MM.1S (cell line): Measurements from ENCODE around the gene GFAP.

Experiments
- DNase-seq: peaks from one replicate; pipeline ENCODE4 v3.0.0-alpha.2; 2015
- H2AFZ ChIP-seq: fragments of 300-600 bp; sonication (generic); 2 replicates; pipeline ENCODE4 v1.6.0; 2016; ENCODE audit warnings: antibody characterized with exemption, low read length
- H3F3A ChIP-seq: fragments of 300-600 bp; sonication (generic); 2 replicates; pipeline ENCODE4 v1.6.1; 2016; ENCODE audit warnings: mild to moderate bottlenecking, antibody characterized with exemption, low read length, moderate library complexity, mixed read lengths; ENCODE audit not compliant: insufficient read depth
- H3K27ac ChIP-seq: fragments of 300-600 bp; sonication (generic); 2 replicates; pipeline ENCODE4 v1.5.1; 2016; ENCODE audit warnings: mild to moderate bottlenecking, low read length
- H3K27me3 ChIP-seq: fragments of 300-600 bp; sonication (generic); replicated peaks from 2 replicates; pipeline ENCODE4 v1.6.0; 2016; ENCODE audit warnings: low read length; ENCODE audit not compliant: insufficient read depth
- H3K36me3 ChIP-seq: fragments of 300-600 bp; sonication (generic); replicated peaks from 2 replicates; pipeline ENCODE4 v1.6.1; 2016; ENCODE audit warnings: mild to moderate bottlenecking, low read length, mixed read lengths; ENCODE audit not compliant: insufficient read depth
- H3K4me1 ChIP-seq: fragments of 300-600 bp; sonication (generic); 2 replicates; pipeline ENCODE4 v1.6.1; 2016; ENCODE audit warnings: low read length, mixed read lengths
- H3K4me2 ChIP-seq: fragments of 300-600 bp; sonication (generic); 2 replicates; pipeline ENCODE4 v1.6.0; 2016; ENCODE audit warnings: low read depth, low read length
- H3K4me3 ChIP-seq: fragments of 300-600 bp; sonication (generic); 2 replicates; pipeline ENCODE4 v1.5.1; 2016; ENCODE audit warnings: low read length, mixed read lengths
- H3K79me2 ChIP-seq: fragments of 300-600 bp; sonication (generic); 2 replicates; pipeline ENCODE4 v1.6.1; 2016; ENCODE audit warnings: mixed run types, low read length, mixed read lengths
- H3K9ac ChIP-seq: fragments of 300-600 bp; sonication (generic); 2 replicates; pipeline ENCODE4 v1.6.1; 2016; ENCODE audit warnings: low read length, mixed read lengths
- H3K9me2 ChIP-seq: fragments of 300-600 bp; sonication (generic); replicated peaks from 2 replicates; pipeline ENCODE4 v1.6.1; 2016; ENCODE audit warnings: mild to moderate bottlenecking, low read length, mixed read lengths; ENCODE audit not compliant: insufficient read depth
- H3K9me3 ChIP-seq: fragments of 300-600 bp; sonication (generic); replicated peaks from 2 replicates; pipeline ENCODE4 v1.6.1; 2016; ENCODE audit warnings: mild to moderate bottlenecking, low read length, mixed read lengths; ENCODE audit not compliant: insufficient read depth
- H4K20me1 ChIP-seq: fragments of 300-600 bp; sonication (generic); 2 replicates; pipeline ENCODE4 v1.6.1; 2016; ENCODE audit warnings: mild to moderate bottlenecking, low read length, moderate library complexity, mixed read lengths; ENCODE audit not compliant: insufficient read depth
- CTCF ChIP-seq: fragments of 300-600 bp; sonication (generic); IDR thresholded peaks from 2 replicates; pipeline ENCODE4 v1.5.1; 2016; ENCODE audit warnings: antibody characterized with exemption, low read length, mixed read lengths
- EZH2 ChIP-seq: fragments of 300-600 bp; sonication (generic); optimal IDR thresholded peaks from 2 replicates; pipeline ENCODE3; 2017; ENCODE audit warnings: low read depth, mild to moderate bottlenecking, antibody characterized with exemption, low read length, mixed read lengths
- EZH2phosphoT487 ChIP-seq: fragments of 300-600 bp; sonication (generic); IDR thresholded peaks from 2 replicates; pipeline ENCODE4 v1.6.1; 2018; ENCODE audit warnings: antibody characterized with exemption, low read length

GFAP gene

GRCh38 chr17:44942456-44942855, 27.2 kb upstream of the GFAP start:
- no peaks in the 10 kb centered on the region for H3K9me3 ChIP-seq
- H3K36me3 ChIP-seq = peaks cover 2% of the 10 kb centered on the region; the same call in 1 of the 2 replicates
- no peak for DNase-seq
- H3K4me2 ChIP-seq = no peak overlapping the region
- TF ChIP-seq EZH2phosphoT487 = no peak
- H3K27me3 ChIP-seq = no peaks in the 10 kb centered on the region
- H3K9me2 ChIP-seq = no peaks in the 10 kb centered on the region
- H3K4me3 ChIP-seq = no peak overlapping the region
- H3F3A ChIP-seq = no peaks in the 10 kb centered on the region
- no peak overlapping the region for H3K27ac ChIP-seq
- H3K9ac ChIP-seq = no peak overlapping the region
- no peaks in the 10 kb centered on the region for H3K4me1 ChIP-seq
- H3K79me2 ChIP-seq = peaks cover 96% of the 10 kb centered on the region
- no peaks in the 10 kb centered on the region for H4K20me1 ChIP-seq
- no peak overlapping the region for H2AFZ ChIP-seq

- H2AFZ ChIP-seq = no peak overlapping the region
Observed at GRCh38 chr17:44941712-44942331, 26.5 kb upstream of the GFAP start.

GRCh38 chr17:44940768-44941167, 25.5 kb upstream of the GFAP start:
- no peaks in the 10 kb centered on the region for H3F3A ChIP-seq
- H3K79me2 ChIP-seq = peaks cover 92% of the 10 kb centered on the region
- no peak for DNase-seq
- no peaks in the 10 kb centered on the region for H3K27me3 ChIP-seq
- no peaks in the 10 kb centered on the region for H4K20me1 ChIP-seq
- H3K4me2 ChIP-seq = no peak overlapping the region
- no peak overlapping the region for H2AFZ ChIP-seq
- no peak overlapping the region for H3K4me3 ChIP-seq
- H3K9me2 ChIP-seq = no peaks in the 10 kb centered on the region
- H3K36me3 ChIP-seq = peaks cover 5% of the 10 kb centered on the region; the same call in 1 of the 2 replicates
- TF ChIP-seq CTCF (no peak), EZH2 (no peak), EZH2phosphoT487 (no peak)
- H3K9ac ChIP-seq = no peak overlapping the region
- H3K4me1 ChIP-seq = no peaks in the 10 kb centered on the region
- H3K9me3 ChIP-seq = no peaks in the 10 kb centered on the region
- H3K27ac ChIP-seq = no peak overlapping the region

More at GRCh38 chr17:44941712-44942331, 26.5 kb upstream of the GFAP start:
- Histone ChIP-seq H3K9me3 (no peaks in the 10 kb centered on the region), H3F3A (no peaks in the 10 kb centered on the region), H3K27ac (no peak overlapping the region), H3K27me3 (no peaks in the 10 kb centered on the region), H3K4me2 (no peak overlapping the region), H3K9me2 (no peaks in the 10 kb centered on the region), H3K4me3 (no peak overlapping the region), H3K9ac (no peak overlapping the region), H3K79me2 (peaks cover 96% of the 10 kb centered on the region), H4K20me1 (no peaks in the 10 kb centered on the region), H3K36me3 (peaks cover 5% of the 10 kb centered on the region; the same call in 1 of the 2 replicates), H3K4me1 (no peaks in the 10 kb centered on the region)
- TF ChIP-seq EZH2 = no peak
- TF ChIP-seq CTCF = no peak
- TF ChIP-seq EZH2phosphoT487 = no peak
- DNase-seq = no peak

- Histone ChIP-seq H3K9ac (no peak overlapping the region), H3K36me3 (peaks cover 5% of the 10 kb centered on the region; the same call in 1 of the 2 replicates), H3K27me3 (no peaks in the 10 kb centered on the region), H2AFZ (no peak overlapping the region), H3K79me2 (peaks cover 92% of the 10 kb centered on the region), H3K4me2 (no peak overlapping the region), H3K9me2 (no peaks in the 10 kb centered on the region), H3K4me1 (no peaks in the 10 kb centered on the region), H4K20me1 (no peaks in the 10 kb centered on the region; the same call in 1 of the 2 replicates), H3K9me3 (no peaks in the 10 kb centered on the region), H3F3A (no peaks in the 10 kb centered on the region), H3K27ac (no peak overlapping the region), H3K4me3 (no peak overlapping the region)
- TF ChIP-seq EZH2phosphoT487 (no peak), CTCF (no peak), EZH2 (no peak)
- no peak for DNase-seq
Observed at GRCh38 chr17:44940317-44940716, 25.0 kb upstream of the GFAP start.
